ENCODE data around the gene PSORS1C2.

DNA sequence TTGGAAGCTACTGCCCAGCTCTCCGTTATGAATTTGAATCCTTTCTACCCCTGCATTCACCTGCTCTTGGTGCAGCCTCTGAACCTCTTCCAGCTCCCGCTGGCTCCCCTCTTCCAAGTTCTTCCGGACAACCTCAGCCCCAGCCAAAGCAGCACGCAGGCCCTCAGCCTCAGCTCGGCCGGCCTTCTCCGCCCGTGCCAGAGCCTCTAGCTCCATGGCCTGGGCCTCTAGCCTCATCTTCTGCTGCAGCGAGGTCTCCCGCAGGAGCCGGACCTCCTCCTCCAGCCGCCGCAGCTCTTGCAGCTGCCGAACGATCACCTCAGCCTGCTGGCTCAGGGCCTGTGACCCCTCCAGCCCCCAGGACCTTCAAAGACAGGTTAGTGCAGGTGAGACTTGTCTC, 15.6 kb upstream of the PSORS1C2 start:
- TF ChIP-seq, protein P1, sequence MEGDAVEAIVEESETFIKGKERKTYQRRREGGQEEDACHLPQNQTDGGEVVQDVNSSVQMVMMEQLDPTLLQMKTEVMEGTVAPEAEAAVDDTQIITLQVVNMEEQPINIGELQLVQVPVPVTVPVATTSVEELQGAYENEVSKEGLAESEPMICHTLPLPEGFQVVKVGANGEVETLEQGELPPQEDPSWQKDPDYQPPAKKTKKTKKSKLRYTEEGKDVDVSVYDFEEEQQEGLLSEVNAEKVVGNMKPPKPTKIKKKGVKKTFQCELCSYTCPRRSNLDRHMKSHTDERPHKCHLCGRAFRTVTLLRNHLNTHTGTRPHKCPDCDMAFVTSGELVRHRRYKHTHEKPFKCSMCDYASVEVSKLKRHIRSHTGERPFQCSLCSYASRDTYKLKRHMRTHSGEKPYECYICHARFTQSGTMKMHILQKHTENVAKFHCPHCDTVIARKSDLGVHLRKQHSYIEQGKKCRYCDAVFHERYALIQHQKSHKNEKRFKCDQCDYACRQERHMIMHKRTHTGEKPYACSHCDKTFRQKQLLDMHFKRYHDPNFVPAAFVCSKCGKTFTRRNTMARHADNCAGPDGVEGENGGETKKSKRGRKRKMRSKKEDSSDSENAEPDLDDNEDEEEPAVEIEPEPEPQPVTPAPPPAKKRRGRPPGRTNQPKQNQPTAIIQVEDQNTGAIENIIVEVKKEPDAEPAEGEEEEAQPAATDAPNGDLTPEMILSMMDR (IDR thresholded peaks at IDR 0.05) = no peak
- TF ChIP-seq POLR2A (IDR thresholded peaks at IDR 0.05) (no peak), EP300 (IDR thresholded peaks at IDR 0.05) (no peak)

Data from ovary (tissue), 3 donors.